Stimulated activated CD4-positive, alpha-beta T cell treated with anti-CD3 and anti-CD28 coated beads, Interleukin-4, amount 100 ng/mL, for 48 hours (primary cell): ENCODE measurements around the gene DPP9.

Experiments used
- DNase-seq, 2 donors: peaks; one replicate each; pipeline ENCODE4 v3.0.0-alpha.2; 2020; ENCODE audit warnings: low read depth in 2 of 2

The DPP9 gene

GRCh38 chr19:4657262-4657661 is 66.4 kb downstream of the DPP9 start:
- no peak for DNase-seq

GRCh38 chr19:4656102-4656501 is 67.5 kb downstream of the DPP9 start:
- DNase-seq: no peak

- DNase-seq: no peak
Observed at GRCh38 chr19:4654437-4655361, 68.9 kb downstream of the DPP9 start.

- DNase-seq: no peak
Observed at GRCh38 chr19:4653793-4654436, 69.7 kb downstream of the DPP9 start.

- DNase-seq: no peak
Observed at GRCh38 chr19:4652075-4652474, 71.6 kb downstream of the DPP9 start.

GRCh38 chr19:4650159-4650558 is 73.5 kb downstream of the DPP9 start:
- no peak for DNase-seq

GRCh38 chr19:4649392-4650047 is 74.1 kb downstream of the DPP9 start:
- no peak for DNase-seq

- no peak for DNase-seq
Observed at GRCh38 chr19:4647676-4648644, 75.7 kb downstream of the DPP9 start.

- DNase-seq: no peak
Observed at GRCh38 chr19:4645718-4646117, 77.9 kb downstream of the DPP9 start.

GRCh38 chr19:4642625-4643024 is 81.0 kb downstream of the DPP9 start:
- no peak for DNase-seq

GRCh38 chr19:4641132-4641531 is 82.5 kb downstream of the DPP9 start:
- no peak for DNase-seq

- DNase-seq: no peak
Observed at GRCh38 chr19:4640247-4641000, 83.2 kb downstream of the DPP9 start.

- no peak for DNase-seq
Observed at GRCh38 chr19:4639531-4640246, 84.0 kb downstream of the DPP9 start.

GRCh38 chr19:4638828-4639530 is 84.7 kb downstream of the DPP9 start, which contains the start of gene TNFAIP8L1:
Gene TNFAIP8L1 (plus strand): TSS chr19:4639516. CDS start chr19:4651870, 12,354 bp downstream.
- peak; percentile 98 to 99 for DNase-seq

GRCh38 chr19:4638317-4638716 is 85.3 kb downstream of the DPP9 start:
- DNase-seq: no peak

GRCh38 chr19:4636761-4637160 is 86.9 kb downstream of the DPP9 start:
- DNase-seq: no peak

- DNase-seq: peak; percentile 70 to 73
Observed at GRCh38 chr19:4636151-4636717, 87.4 kb downstream of the DPP9 start.

GRCh38 chr19:4635754-4636116 is 87.9 kb downstream of the DPP9 start:
- DNase-seq: no peak
